Right hindlimb (tissue), 1 donor: ENCODE data around the gene HEG1.
A peak's percentile ranks its signal among the peaks of the same experiment; 100 is the strongest.
"Not testable (repeated sequence)": the region's sequence is repeated elsewhere in the genome, so short reads cannot be mapped to it uniquely, and the experiment has no call there.

ENCODE experiments used
- DNase-seq: peaks from one replicate; pipeline ENCODE4 v3.0.0-alpha.2; 2018

Gene HEG1

DNA sequence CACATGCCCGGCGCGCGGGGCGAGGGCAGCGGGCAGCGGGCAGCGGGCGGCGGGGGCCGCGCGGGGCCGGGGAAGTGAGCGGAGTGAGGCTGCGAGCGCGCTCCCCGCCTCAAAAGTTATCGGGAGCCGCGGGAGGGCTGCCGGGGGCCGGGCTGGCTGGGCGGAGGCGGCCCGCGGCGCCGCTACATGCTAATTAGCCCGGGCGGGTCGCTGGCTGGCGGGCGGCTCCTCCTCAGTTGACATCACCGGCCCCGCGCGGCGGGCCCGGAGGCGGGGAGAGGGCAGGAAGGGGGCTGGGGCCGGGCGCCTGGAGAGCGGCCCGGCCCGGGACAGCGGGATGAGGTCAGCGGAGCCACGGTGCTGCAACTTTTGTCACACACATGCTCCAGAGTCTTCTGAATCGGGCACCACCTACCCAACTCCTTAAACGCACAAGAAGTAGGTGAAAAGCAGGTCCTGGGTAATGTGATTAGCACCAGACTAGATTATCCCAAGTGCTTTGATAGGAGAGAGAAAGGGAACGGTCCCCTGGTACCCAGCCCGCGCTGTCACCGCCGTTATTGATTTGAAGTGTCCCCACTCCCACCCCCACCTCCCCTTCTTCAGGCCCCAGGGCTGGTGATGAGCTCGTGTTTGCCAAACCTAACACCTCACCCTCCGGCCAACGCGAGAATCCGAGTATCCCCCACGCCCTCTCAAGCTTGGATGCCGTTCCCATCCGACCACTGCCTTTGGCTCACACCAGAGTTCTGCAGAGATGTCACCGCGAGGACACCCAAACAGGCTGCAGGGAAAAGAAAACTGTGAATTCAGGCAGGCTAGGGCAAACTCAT, at the start of gene HEG1:
Gene HEG1, minus strand, starts transcription at position 85 of the 833 bp plus-strand sequence. CDS start 107 bp downstream, outside the sequence.
- DNase-seq = peak; percentile 91

- no peak for DNase-seq
Measured at GRCh38 chr3:125105116-125105515, 49.3 kb upstream of the HEG1 start.

DNA sequence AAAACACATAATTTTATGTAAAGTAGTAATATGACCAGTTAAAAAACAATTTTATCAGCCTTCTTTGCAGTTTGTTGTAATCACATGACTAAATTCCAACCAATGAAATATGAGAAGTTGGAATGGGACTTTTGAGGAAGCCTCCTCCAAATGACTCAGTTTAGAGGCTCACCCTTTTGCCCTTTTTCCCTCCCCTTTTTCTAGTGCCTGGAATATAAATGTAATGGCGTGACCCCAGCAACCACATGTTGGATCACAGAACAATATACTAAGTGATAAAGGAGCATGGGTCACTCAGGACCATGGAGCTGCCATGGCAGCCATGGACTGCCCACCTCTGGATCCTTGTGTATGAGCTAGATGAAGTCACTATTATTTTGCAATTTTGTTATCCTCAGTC, 48.8 kb upstream of the HEG1 start:
- no peak for DNase-seq

- DNase-seq = no peak
Measured at GRCh38 chr3:125103406-125103805, 47.6 kb upstream of the HEG1 start.

- no peak for DNase-seq
Measured at GRCh38 chr3:125102470-125102869, 46.7 kb upstream of the HEG1 start.

DNA sequence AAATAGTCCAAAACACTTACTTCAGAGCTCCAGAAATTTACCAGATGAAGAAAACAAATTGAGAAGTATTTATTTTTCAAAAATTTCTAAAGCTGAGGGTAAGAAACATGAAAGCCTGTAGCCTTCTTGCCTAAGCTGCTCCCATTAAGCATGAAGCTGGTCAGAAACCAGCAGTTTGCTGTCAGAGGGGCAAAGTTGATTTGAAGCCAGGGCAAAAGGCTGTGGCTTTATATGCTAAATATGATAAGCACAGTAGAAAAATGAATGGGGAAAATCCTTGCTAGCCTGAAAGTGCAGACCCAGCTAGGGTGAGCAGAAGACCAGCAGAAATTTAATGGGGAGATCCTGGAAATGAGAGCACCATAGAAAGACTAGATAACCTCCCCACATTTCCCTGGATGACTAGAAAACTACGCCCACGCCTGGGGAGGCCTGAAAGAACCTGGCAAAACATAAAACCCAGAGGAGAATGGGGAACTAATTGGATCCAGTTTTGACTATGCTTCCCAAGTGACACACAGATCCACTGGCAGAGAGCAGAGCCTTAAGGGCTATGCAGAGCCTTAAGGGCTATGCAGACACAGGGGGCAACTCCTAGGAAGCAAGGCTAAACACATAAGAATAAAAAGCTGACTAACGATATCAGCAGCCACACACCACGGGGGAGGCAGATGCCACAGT, 43.0 kb upstream of the HEG1 start:
- DNase-seq = no peak

DNA sequence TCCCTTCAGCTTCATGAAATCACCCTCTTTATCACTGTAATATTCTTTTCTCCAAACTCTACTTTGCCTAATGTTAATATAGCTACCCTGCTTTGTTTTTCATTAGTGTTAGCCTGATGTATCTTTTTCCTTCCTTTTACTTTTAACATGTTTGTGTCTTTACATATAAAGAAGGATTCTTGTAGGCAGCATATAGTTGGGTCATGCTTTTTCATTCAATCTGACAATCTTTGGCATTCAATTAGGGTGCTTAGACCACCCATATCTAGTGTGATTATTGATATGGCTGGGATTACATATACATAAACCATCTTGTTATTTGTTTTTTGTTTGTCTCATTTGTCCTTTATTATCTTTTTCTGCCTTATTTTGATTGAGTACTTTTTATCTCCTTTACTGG, 34.9 kb upstream of the HEG1 start:
- no peak for DNase-seq

GRCh38 chr3:125087768-125088391, 32.1 kb upstream of the HEG1 start:
- no peak for DNase-seq

- DNase-seq = no peak
Measured at GRCh38 chr3:125085166-125085565, 29.4 kb upstream of the HEG1 start.

GRCh38 chr3:125083776-125084175, 28.0 kb upstream of the HEG1 start:
- no peak for DNase-seq

GRCh38 chr3:125082339-125082738, 26.5 kb upstream of the HEG1 start:
- DNase-seq = not testable (repeated sequence)

GRCh38 chr3:125080077-125080476, 24.3 kb upstream of the HEG1 start:
- no peak for DNase-seq

DNA sequence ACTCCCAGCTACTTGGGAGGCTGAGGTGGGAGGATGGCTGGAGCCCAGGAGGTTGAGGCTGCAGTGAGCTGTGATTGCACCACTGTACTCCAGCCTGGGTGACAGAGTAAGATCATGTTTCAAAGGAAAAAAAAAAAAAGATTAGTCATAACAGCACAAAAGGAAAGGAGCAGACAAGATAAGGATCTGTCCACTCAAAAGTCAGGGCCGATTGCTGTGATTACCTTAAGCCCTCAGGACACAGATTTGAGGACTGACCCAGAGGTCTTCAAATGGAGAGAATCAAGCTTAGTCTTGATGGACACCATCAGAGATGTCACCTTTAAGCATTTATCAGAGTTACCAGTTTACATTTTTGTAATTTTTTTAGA, 23.9 kb upstream of the HEG1 start:
- DNase-seq = no peak

GRCh38 chr3:125078951-125079674, 23.3 kb upstream of the HEG1 start:
- no peak for DNase-seq

- no peak for DNase-seq
Measured at GRCh38 chr3:125077864-125078263, 22.1 kb upstream of the HEG1 start.

DNA sequence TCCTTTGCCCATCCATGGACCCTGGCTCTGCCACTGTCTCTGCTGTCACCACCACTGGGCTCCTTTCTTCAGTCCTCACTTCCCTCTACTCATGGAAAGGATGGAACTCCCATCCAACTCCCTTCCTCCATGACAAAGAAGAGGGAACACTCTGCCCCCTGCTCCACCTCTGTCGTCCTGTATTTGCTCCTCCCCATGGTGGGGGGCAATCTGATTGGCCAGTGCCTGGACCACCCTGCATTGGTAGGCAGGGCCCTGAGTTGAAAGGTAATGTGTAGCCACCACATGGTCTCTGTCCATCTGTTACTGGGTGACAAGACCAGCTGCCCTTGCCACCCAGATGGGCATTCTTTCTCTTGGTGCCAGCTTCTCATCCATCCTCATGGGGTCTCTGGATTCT, 20.7 kb upstream of the HEG1 start:
- DNase-seq = no peak

DNA sequence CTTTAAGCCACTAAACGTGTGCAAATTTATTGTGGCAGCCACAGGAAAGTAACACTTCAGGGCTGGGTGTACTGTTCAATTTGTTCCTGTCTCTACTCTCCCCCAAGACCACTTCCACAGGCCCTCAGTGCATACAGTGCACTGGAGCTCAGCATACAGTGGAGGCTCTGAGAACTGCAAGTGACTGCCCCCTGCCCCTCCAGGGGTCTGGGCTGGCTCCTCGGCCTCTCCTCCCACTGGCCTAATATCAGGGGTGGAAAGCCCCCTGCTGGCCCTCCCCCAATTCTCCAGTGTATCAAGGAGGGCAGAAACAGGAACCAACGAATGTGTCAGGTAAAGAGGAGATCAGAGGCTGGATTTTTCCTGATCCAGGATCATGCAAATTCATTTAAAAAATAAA, 19.9 kb upstream of the HEG1 start:
- DNase-seq = no peak

- DNase-seq = no peak
Measured at GRCh38 chr3:125073390-125073905, 17.7 kb upstream of the HEG1 start.

GRCh38 chr3:125072749-125073389, 17.1 kb upstream of the HEG1 start:
- no peak for DNase-seq

- no peak for DNase-seq
Measured at GRCh38 chr3:125072301-125072700, 16.5 kb upstream of the HEG1 start.

- DNase-seq = no peak
Measured at GRCh38 chr3:125069968-125070745, 14.4 kb upstream of the HEG1 start.

- DNase-seq = no peak
Measured at GRCh38 chr3:125069452-125069851, 13.7 kb upstream of the HEG1 start.
